ENCODE data around the gene RPS2.

DNA sequence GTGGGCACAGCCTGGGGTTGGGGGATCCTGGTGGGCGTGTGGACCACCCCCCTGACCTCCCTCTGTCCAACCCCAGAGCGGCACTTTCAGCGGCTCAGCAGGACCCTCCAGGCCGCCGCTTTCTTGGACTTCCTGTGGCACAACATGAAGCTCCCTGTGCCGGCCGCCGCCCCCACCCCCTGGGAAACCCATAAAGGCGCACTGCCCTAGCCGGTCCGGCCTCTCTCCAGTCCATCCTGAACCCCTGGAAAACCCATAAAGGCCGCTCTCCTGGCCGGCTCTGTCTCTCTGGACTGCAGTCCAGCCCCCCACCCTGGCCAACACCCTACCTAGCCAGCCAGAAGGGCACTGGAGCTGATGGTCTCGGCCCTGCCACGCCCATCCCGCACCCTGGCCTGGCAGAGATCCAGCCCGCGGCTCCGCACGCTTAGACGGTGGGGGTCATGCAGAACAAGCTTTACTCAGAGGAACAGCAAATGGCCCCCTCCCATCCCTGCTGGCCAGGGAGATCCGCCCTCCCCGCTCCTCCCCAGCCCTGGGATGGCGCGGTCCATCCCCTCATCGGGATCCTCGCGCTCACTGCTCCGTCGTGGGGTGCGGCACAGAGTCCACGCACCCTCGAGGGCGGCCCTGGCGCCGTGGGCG, 14.0 kb upstream of the RPS2 start:
- TF ChIP-seq POLR2A (IDR thresholded peaks at IDR 0.05; ENCODE audit: low read depth, low read length) (no peak), POLR2AphosphoS5 (IDR thresholded peaks at IDR 0.05; ENCODE audit: low read depth, low read length) (no peak)

Data from GM12892 (cell line).